ENCODE measurements around the gene CCDC116. TPM values are rescaled to one million over a fixed set of nuclear protein-coding genes. Genes with fewer than 3 reads are reported as not detected.
A peak's percentile ranks its signal among the peaks of the same experiment; 100 is the strongest.
"Not testable (repeated sequence)": the region's sequence is repeated elsewhere in the genome, so short reads cannot be mapped to it uniquely, and the experiment has no call there.

CCDC116 gene
- total and polyA plus RNA-seq, 9 donors: 0.09 to 0.53 (median 0.31) TPM

- no peaks in the 10 kb centered on the region for H3K27me3 ChIP-seq (ENCODE audit: control insufficient read depth, insufficient read depth, low read length)
- no peak overlapping the region for H3K4me3 ChIP-seq (ENCODE audit: low read length)
- DNase-seq: no peak
- 98% methylated on average over 16 of the region's 18 CpGs for WGBS (ENCODE audit: insufficient coverage)
- no peaks in the 10 kb centered on the region for H3K9me3 ChIP-seq (replicated peaks; ENCODE audit: control insufficient read depth, low read depth, low read length)
- no peak overlapping the region for H3K27ac ChIP-seq (ENCODE audit: low read length)
- H3K36me3 ChIP-seq (ENCODE audit: control insufficient read depth, insufficient read depth, low read length): no peaks in the 10 kb centered on the region
- H3K4me1 ChIP-seq (ENCODE audit: control insufficient read depth, insufficient read depth, low read length): peaks cover 6% of the 10 kb centered on the region
Observed at GRCh38 chr22:21632931-21633330, 371 bp downstream of the CCDC116 start.

- H3K27me3 ChIP-seq (ENCODE audit: control insufficient read depth, insufficient read depth, low read length): no peaks in the 10 kb centered on the region
- no peak for DNase-seq
- 98% methylated on average over 4 of the region's 4 CpGs for WGBS (ENCODE audit: insufficient coverage)
- H3K36me3 ChIP-seq (ENCODE audit: control insufficient read depth, insufficient read depth, low read length): no peaks in the 10 kb centered on the region
- peaks cover 6% of the 10 kb centered on the region for H3K4me1 ChIP-seq (ENCODE audit: control insufficient read depth, insufficient read depth, low read length)
- H3K27ac ChIP-seq (ENCODE audit: low read length): no peak overlapping the region
- H3K4me3 ChIP-seq (ENCODE audit: low read length): no peak overlapping the region
- no peaks in the 10 kb centered on the region for H3K9me3 ChIP-seq (replicated peaks; ENCODE audit: control insufficient read depth, low read depth, low read length)
Observed at GRCh38 chr22:21633481-21633880, 921 bp downstream of the CCDC116 start.

GRCh38 chr22:21634081-21634480 lies 1.5 kb downstream of the CCDC116 start:
- Histone ChIP-seq H3K27me3 (ENCODE audit: control insufficient read depth, insufficient read depth, low read length) (no peaks in the 10 kb centered on the region), H3K4me3 (ENCODE audit: low read length) (no peak overlapping the region), H3K9me3 (replicated peaks; ENCODE audit: control insufficient read depth, low read depth, low read length) (no peaks in the 10 kb centered on the region), H3K4me1 (ENCODE audit: control insufficient read depth, insufficient read depth, low read length) (peaks cover 4% of the 10 kb centered on the region), H3K36me3 (ENCODE audit: control insufficient read depth, insufficient read depth, low read length) (no peaks in the 10 kb centered on the region), H3K27ac (ENCODE audit: low read length) (no peak overlapping the region)
- no peak for DNase-seq
- WGBS (ENCODE audit: insufficient coverage): 89% methylated on average over 16 of the region's 16 CpGs

DNA sequence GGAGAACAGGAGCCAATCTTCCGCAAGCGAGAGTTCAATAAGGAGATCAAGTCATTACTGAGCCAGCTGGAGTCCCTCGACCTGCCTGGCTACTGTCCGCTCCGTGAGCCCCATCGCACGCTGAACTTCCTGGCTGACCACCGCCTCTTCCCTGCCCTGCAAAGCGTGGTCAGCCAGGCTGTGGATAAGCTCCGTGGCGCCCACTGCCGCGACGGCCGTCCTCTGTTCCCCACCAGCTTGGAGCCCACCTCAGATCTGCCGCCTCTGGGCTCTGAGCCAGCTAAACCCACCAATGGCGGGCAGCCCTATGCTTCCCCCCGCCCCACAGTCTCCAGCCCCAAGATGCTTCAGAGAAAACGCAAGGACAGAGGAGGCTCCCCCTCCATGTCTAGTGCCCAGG lies 2.3 kb downstream of the CCDC116 start:
- H3K4me1 ChIP-seq (ENCODE audit: control insufficient read depth, insufficient read depth, low read length): no peaks in the 10 kb centered on the region
- no peaks in the 10 kb centered on the region for H3K9me3 ChIP-seq (replicated peaks; ENCODE audit: control insufficient read depth, low read depth, low read length)
- 72% methylated on average over 18 of the region's 19 CpGs for WGBS (ENCODE audit: insufficient coverage)
- H3K4me3 ChIP-seq (ENCODE audit: low read length): no peak overlapping the region
- no peaks in the 10 kb centered on the region for H3K27me3 ChIP-seq (ENCODE audit: control insufficient read depth, insufficient read depth, low read length)
- no peaks in the 10 kb centered on the region for H3K36me3 ChIP-seq (ENCODE audit: control insufficient read depth, insufficient read depth, low read length)
- no peak for DNase-seq
- H3K27ac ChIP-seq (ENCODE audit: low read length): no peak overlapping the region

- Histone ChIP-seq H3K27ac (ENCODE audit: low read length) (no peak overlapping the region), H3K36me3 (ENCODE audit: control insufficient read depth, insufficient read depth, low read length) (no peaks in the 10 kb centered on the region), H3K9me3 (replicated peaks; ENCODE audit: control insufficient read depth, low read depth, low read length) (no peaks in the 10 kb centered on the region), H3K4me3 (ENCODE audit: low read length) (no peak overlapping the region), H3K4me1 (ENCODE audit: control insufficient read depth, insufficient read depth, low read length) (no peaks in the 10 kb centered on the region), H3K27me3 (ENCODE audit: control insufficient read depth, insufficient read depth, low read length) (no peaks in the 10 kb centered on the region)
- WGBS (ENCODE audit: insufficient coverage): 73% methylated on average over 11 of the region's 15 CpGs
- DNase-seq: no peak
Observed at GRCh38 chr22:21635771-21636510, 3.4 kb downstream of the CCDC116 start.

DNA sequence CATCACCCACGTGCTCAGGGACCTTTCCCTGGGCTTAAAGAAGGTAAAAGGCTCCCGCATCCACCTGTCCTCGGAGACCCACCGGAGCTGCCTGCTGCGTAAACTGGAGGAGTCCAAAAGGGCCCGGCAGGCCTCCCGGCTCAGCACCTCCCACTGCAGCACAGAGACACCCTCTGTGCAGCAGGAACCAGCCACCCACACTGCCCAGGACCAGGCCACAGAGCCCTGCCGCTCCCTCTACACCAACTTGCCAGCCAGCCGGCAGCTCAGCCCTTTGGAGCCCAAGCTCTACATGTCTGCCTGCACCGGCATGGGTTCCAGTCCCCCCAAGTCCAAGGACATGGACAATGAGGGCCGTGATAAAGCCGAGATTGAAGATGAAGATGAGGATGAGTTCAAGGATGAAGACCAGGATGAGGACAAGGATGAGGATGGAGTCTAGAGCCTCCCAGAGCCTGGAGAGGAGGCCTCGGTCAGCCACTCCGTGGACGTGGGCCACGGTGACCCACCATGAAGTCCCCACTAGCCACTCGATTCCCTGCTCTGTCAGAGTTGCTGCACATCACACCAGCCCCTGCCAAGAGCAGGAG lies 4.2 kb downstream of the CCDC116 start:
- H3K27ac ChIP-seq (ENCODE audit: low read length): no peak overlapping the region
- H3K27me3 ChIP-seq (ENCODE audit: control insufficient read depth, insufficient read depth, low read length): no peaks in the 10 kb centered on the region
- WGBS (ENCODE audit: insufficient coverage): 95% methylated on average over 14 of the region's 17 CpGs
- H3K9me3 ChIP-seq (replicated peaks; ENCODE audit: control insufficient read depth, low read depth, low read length): no peaks in the 10 kb centered on the region
- no peak for DNase-seq
- H3K4me1 ChIP-seq (ENCODE audit: control insufficient read depth, insufficient read depth, low read length): peaks cover 7% of the 10 kb centered on the region
- H3K4me3 ChIP-seq (ENCODE audit: low read length): no peak overlapping the region
- no peaks in the 10 kb centered on the region for H3K36me3 ChIP-seq (ENCODE audit: control insufficient read depth, insufficient read depth, low read length)

GRCh38 chr22:21637450-21637849 lies 4.9 kb downstream of the CCDC116 start:
- H3K27me3 ChIP-seq (ENCODE audit: control insufficient read depth, insufficient read depth, low read length); H3K27ac ChIP-seq (ENCODE audit: low read length); DNase-seq; H3K4me3 ChIP-seq (ENCODE audit: low read length); H3K36me3 ChIP-seq (ENCODE audit: control insufficient read depth, insufficient read depth, low read length); H3K9me3 ChIP-seq (replicated peaks; ENCODE audit: control insufficient read depth, low read depth, low read length): not testable (repeated sequence)
- WGBS (ENCODE audit: insufficient coverage): no CpG with 5 or more reads among the region's 2 CpGs
- peaks cover 10% of the 10 kb centered on the region for H3K4me1 ChIP-seq (ENCODE audit: control insufficient read depth, insufficient read depth, low read length)

DNA sequence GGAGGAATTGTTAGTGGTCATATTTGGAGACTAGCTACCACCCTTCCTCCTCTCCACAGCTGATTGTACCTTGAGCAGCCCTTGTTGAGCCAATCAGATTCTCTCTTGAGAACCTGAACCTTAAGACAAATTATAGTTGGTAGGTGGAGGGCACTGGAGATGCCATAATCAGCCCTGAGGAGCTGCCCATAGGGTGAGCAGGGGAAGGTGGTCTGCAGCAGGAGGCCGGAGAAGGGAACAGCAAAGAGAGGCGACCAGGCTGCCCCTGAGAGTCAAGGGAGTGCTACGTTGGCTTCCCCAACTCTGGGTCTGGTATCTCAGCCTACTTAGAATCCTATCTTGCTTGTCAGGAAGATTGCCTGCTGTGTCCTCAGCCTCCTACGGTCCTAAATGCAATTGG lies 6.8 kb downstream of the CCDC116 start:
- Histone ChIP-seq H3K9me3 (replicated peaks; ENCODE audit: control insufficient read depth, low read depth, low read length) (no peaks in the 10 kb centered on the region), H3K27ac (ENCODE audit: low read length) (no peak overlapping the region), H3K36me3 (ENCODE audit: control insufficient read depth, insufficient read depth, low read length) (no peaks in the 10 kb centered on the region), H3K4me1 (ENCODE audit: control insufficient read depth, insufficient read depth, low read length) (peaks cover 20% of the 10 kb centered on the region), H3K27me3 (ENCODE audit: control insufficient read depth, insufficient read depth, low read length) (no peaks in the 10 kb centered on the region), H3K4me3 (ENCODE audit: low read length) (no peak overlapping the region)
- no peak for DNase-seq
- WGBS (ENCODE audit: insufficient coverage): 82% methylated on average over 3 of the region's 4 CpGs

DNA sequence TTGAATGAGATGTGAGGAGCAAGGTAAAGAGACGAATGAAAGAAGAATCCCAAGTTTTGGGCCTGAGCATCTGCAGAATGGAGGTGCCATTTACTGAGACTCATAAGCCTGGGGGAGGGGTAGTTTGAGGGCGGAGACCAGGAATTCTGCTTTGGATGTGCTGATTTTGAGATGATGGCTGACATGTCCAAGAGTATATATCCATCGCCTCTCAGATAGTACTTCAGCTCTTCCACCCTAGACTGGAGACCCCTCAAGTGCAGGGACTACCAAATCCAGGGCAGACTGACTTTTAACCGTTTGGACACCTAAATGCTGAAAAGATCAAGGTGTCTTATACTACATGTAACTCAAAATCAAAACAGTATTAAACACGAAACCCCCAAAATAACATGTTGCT lies 8.2 kb downstream of the CCDC116 start:
- H3K27ac ChIP-seq (ENCODE audit: low read length): no peak overlapping the region
- peaks cover 20% of the 10 kb centered on the region for H3K4me1 ChIP-seq (ENCODE audit: control insufficient read depth, insufficient read depth, low read length)
- no peak for DNase-seq
- no peaks in the 10 kb centered on the region for H3K9me3 ChIP-seq (replicated peaks; ENCODE audit: control insufficient read depth, low read depth, low read length)
- WGBS (ENCODE audit: insufficient coverage): 63% methylated on average over 1 of the region's 5 CpGs
- H3K4me3 ChIP-seq (ENCODE audit: low read length): no peak overlapping the region
- peaks cover 4% of the 10 kb centered on the region for H3K36me3 ChIP-seq (ENCODE audit: control insufficient read depth, insufficient read depth, low read length)
- no peaks in the 10 kb centered on the region for H3K27me3 ChIP-seq (ENCODE audit: control insufficient read depth, insufficient read depth, low read length)

- peak; percentile 60 for DNase-seq
- WGBS (ENCODE audit: insufficient coverage): 3% methylated on average over 8 of the region's 9 CpGs
- H3K4me3 ChIP-seq (ENCODE audit: low read length): peak overlapping the region; percentile 53
- no peaks in the 10 kb centered on the region for H3K27me3 ChIP-seq (ENCODE audit: control insufficient read depth, insufficient read depth, low read length)
- H3K36me3 ChIP-seq (ENCODE audit: control insufficient read depth, insufficient read depth, low read length): peaks cover 4% of the 10 kb centered on the region
- H3K4me1 ChIP-seq (ENCODE audit: control insufficient read depth, insufficient read depth, low read length): peaks cover 20% of the 10 kb centered on the region
- H3K27ac ChIP-seq (ENCODE audit: low read length): peak overlapping the region; percentile 69
- no peaks in the 10 kb centered on the region for H3K9me3 ChIP-seq (replicated peaks; ENCODE audit: control insufficient read depth, low read depth, low read length)
Observed at GRCh38 chr22:21641417-21641788, 8.8 kb downstream of the CCDC116 start.
